ENCODE results near the gene SERPINH1.

DNA sequence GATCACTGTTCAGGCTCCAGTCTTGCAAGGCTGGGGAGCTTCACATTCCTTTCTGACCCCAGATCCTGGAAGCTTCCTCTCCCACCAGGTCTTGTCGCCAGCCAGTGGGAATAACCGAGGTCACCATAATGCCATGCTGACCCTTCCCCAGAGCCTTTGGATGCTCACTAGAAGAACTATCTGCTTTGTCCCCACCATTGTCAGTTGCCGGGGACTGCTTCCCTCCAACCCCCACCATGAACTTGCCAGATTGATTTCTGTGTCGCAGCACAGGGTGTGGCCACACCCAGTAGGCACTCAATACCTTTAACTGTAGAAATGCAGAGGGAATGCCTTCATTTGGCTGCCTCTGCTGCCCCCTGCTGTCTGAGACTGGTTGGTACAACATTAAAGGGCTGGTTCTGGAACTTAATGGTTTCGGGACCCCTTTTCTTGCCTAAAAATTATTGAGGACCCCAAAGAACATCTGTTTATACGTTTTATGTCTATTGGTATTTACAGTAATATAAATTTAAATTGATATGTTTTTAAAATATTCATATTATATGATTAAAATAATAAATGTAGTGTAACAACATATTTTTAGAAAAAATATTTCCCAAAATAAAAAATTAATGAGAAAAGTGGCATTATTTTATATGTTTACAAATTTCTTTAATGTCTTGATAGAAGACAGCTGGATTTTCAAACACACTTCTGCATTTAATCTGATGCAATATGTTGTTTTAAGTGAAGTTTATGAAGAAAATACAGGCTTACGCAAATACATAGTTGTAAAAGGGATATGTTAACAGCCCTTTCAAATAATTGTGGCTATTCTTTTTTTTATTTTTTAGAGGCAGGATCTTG lies 29.6 kb upstream of the SERPINH1 start:
- TF ChIP-seq, protein P1, sequence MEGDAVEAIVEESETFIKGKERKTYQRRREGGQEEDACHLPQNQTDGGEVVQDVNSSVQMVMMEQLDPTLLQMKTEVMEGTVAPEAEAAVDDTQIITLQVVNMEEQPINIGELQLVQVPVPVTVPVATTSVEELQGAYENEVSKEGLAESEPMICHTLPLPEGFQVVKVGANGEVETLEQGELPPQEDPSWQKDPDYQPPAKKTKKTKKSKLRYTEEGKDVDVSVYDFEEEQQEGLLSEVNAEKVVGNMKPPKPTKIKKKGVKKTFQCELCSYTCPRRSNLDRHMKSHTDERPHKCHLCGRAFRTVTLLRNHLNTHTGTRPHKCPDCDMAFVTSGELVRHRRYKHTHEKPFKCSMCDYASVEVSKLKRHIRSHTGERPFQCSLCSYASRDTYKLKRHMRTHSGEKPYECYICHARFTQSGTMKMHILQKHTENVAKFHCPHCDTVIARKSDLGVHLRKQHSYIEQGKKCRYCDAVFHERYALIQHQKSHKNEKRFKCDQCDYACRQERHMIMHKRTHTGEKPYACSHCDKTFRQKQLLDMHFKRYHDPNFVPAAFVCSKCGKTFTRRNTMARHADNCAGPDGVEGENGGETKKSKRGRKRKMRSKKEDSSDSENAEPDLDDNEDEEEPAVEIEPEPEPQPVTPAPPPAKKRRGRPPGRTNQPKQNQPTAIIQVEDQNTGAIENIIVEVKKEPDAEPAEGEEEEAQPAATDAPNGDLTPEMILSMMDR (IDR thresholded peaks at IDR 0.05): peak; percentile 82 to 94 (median 88)
- no peak for TF ChIP-seq POLR2A (IDR thresholded peaks at IDR 0.05)
